Type B pancreatic cell (in vitro differentiated cells): ENCODE measurements around the gene GPA33. TPM values are rescaled to one million over a fixed set of nuclear protein-coding genes. Genes with fewer than 3 reads are reported as not detected.
A peak's percentile ranks its signal among the peaks of the same experiment; 100 is the strongest.

Experiments
- DNase-seq: peaks from one replicate; pipeline ENCODE4 v3.0.0; 2021; ENCODE audit warnings: mixed read lengths; ENCODE audit not compliant: unreplicated experiment; ENCODE audit errors: extremely low spot score
- H3K27ac Mint-ChIP-seq: 2 replicates; pipeline ENCODE4 v1.8.0; 2021; ENCODE audit warnings: mild to moderate bottlenecking, mixed read lengths
- H3K27me3 Mint-ChIP-seq: 2 replicates; pipeline ENCODE4 v1.8.0; 2021; ENCODE audit warnings: mixed read lengths
- H3K36me3 Mint-ChIP-seq: 2 replicates; pipeline ENCODE4 v1.8.0; 2021; ENCODE audit warnings: mixed read lengths
- H3K4me1 Mint-ChIP-seq: one replicate; pipeline ENCODE4 v1.8.0; 2021; ENCODE audit warnings: mixed read lengths; ENCODE audit not compliant: unreplicated experiment
- H3K4me3 Mint-ChIP-seq: 2 replicates; pipeline ENCODE4 v1.8.0; 2021; ENCODE audit warnings: mild to moderate bottlenecking, mixed read lengths
- H3K9me3 Mint-ChIP-seq: 2 replicates; pipeline ENCODE4 v1.8.0; 2021; ENCODE audit warnings: mixed read lengths
- total RNA-seq: library from RNA; stranded (reverse); gene quantifications from 2 replicates; pipeline ENCODE4 v1.2.1, GENCODE V29; 2021; ENCODE audit warnings: low replicate concordance
- TF ChIP-seq, protein P1 (sequence below): fragments of 200-600 bp; sonication (generic); conservative IDR thresholded peaks from 2 replicates; pipeline ENCODE4 v1.5.0; 2021; ENCODE audit warnings: antibody characterized with exemption, mild to moderate bottlenecking

Gene GPA33
- total RNA-seq, 1 donor from 2014 or later = 0.68 TPM

DNA sequence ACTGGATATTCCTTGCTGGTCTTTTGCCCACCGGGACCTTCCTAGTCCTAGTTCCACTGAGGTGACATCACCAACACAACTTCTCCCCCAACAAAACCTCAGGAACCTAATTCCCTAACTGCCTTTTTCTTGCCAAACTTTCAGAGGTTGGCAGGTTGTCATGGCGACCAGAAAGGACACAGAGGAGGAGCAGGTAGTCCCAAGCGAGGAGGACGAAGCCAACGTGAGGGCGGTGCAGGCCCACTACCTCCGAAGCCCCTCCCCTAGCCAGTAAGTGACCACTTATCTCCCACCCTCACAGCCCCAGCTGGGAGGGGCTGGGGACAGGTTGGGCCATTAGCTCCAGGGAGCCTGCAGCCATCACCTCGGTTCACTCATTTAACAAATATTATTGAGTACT, 4.5 kb upstream of the GPA33 start:
- no peak for DNase-seq
- H3K4me3 Mint-ChIP-seq = no peak overlapping the region
- peaks cover 14% of the 10 kb centered on the region for H3K4me1 Mint-ChIP-seq
- no peaks in the 10 kb centered on the region for H3K9me3 Mint-ChIP-seq
- no peaks in the 10 kb centered on the region for H3K27me3 Mint-ChIP-seq
- no peak overlapping the region for H3K27ac Mint-ChIP-seq
- TF ChIP-seq, protein P1, sequence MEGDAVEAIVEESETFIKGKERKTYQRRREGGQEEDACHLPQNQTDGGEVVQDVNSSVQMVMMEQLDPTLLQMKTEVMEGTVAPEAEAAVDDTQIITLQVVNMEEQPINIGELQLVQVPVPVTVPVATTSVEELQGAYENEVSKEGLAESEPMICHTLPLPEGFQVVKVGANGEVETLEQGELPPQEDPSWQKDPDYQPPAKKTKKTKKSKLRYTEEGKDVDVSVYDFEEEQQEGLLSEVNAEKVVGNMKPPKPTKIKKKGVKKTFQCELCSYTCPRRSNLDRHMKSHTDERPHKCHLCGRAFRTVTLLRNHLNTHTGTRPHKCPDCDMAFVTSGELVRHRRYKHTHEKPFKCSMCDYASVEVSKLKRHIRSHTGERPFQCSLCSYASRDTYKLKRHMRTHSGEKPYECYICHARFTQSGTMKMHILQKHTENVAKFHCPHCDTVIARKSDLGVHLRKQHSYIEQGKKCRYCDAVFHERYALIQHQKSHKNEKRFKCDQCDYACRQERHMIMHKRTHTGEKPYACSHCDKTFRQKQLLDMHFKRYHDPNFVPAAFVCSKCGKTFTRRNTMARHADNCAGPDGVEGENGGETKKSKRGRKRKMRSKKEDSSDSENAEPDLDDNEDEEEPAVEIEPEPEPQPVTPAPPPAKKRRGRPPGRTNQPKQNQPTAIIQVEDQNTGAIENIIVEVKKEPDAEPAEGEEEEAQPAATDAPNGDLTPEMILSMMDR = no peak
- no peaks in the 10 kb centered on the region for H3K36me3 Mint-ChIP-seq

DNA sequence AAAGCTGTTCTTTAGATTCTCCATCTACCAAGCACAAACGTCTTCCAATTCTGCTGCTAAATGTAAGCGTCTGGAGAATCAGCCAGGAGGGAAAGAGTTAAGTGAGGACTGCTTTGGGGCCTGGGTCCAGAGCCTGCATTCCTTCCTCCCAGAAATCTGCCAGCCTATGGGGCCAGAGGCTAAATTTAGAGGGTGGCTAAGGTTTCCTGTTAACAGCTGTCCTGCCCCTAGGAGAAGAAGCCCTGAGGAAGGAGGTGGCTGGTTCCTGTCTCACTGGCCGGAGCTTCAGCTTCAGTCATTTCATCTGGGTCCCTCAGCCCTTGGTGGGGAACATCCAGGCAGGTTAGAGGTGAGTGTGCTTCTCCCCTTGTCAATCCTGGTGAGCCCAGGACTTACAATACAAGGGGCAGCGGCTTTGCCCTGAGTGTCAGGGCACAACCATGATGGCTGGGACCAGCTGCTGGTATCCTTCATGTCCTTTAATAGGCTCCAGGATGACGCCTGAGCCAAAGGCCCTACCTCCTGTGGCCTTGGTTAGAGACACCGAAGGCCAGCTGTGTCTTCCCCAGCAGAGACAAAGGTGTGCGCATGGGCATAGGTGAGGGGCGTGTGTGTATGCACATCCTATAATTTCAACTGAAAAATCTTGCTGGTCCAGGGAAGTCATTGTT, 3.8 kb upstream of the GPA33 start, which contains the start of gene STYXL2:
TSS of gene STYXL2 (plus strand) at position 230 of the 671 bp plus-strand sequence. CDS start 775 bp downstream, outside the sequence.
- Mint-ChIP-seq H3K27ac (no peak within 1 kb of the TSS), H3K27me3 (no peaks in the 10 kb centered on the region), H3K4me1 (peaks cover 14% of the 10 kb centered on the region), H3K4me3 (no peak within 1 kb of the TSS), H3K9me3 (no peaks in the 10 kb centered on the region), H3K36me3 (no peaks in the 10 kb centered on the region)
- DNase-seq = no peak
- TF ChIP-seq, protein P1 = no peak

DNA sequence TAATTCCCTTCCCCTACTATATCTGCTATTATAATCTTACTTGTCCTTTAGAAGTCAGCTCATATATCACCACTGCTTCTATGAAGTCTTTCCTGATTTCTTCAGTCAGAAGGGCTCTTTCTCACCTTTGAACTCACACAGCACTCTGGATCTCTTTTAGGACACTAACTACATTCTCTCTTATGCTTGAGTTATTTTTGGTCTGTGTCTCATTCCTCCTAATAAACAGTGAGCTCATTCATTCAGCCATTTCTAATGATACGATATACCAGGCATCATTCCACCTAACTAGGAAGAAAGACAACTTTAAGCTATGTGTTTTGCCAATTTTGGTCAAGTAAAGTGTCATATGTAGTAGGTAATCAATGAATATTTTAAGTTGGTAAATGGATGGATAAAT, 2.5 kb upstream of the GPA33 start:
- peaks cover 14% of the 10 kb centered on the region for H3K4me1 Mint-ChIP-seq
- no peaks in the 10 kb centered on the region for H3K9me3 Mint-ChIP-seq
- H3K36me3 Mint-ChIP-seq = no peaks in the 10 kb centered on the region
- TF ChIP-seq, protein P1 = no peak
- no peak overlapping the region for H3K27ac Mint-ChIP-seq
- DNase-seq = no peak
- no peak overlapping the region for H3K4me3 Mint-ChIP-seq
- H3K27me3 Mint-ChIP-seq = no peaks in the 10 kb centered on the region

DNA sequence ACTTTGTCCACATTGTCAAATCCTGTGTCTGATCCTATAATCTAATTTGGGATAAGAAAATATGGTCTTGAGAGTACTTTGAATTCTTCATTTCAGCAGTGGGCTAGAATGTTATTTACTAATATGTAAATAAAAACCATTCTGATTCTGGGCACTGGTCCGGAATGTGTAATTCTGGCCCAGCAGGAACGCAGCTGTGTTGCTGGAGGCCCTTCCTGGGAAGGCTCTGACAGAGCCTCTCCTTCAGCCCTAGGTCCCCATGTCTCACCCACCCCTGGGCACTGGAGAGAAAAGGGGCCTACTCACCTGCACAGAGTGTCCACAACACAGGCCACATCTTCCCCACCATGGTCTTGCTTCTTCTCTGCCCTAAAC, 251 bp downstream of the GPA33 start:
- Mint-ChIP-seq H3K4me1 (peaks cover 5% of the 10 kb centered on the region), H3K27ac (peak overlapping the region; percentile 53), H3K27me3 (no peaks in the 10 kb centered on the region), H3K4me3 (no peak overlapping the region), H3K9me3 (no peaks in the 10 kb centered on the region), H3K36me3 (no peaks in the 10 kb centered on the region)
- DNase-seq = no peak
- TF ChIP-seq, protein P1 = no peak

DNA sequence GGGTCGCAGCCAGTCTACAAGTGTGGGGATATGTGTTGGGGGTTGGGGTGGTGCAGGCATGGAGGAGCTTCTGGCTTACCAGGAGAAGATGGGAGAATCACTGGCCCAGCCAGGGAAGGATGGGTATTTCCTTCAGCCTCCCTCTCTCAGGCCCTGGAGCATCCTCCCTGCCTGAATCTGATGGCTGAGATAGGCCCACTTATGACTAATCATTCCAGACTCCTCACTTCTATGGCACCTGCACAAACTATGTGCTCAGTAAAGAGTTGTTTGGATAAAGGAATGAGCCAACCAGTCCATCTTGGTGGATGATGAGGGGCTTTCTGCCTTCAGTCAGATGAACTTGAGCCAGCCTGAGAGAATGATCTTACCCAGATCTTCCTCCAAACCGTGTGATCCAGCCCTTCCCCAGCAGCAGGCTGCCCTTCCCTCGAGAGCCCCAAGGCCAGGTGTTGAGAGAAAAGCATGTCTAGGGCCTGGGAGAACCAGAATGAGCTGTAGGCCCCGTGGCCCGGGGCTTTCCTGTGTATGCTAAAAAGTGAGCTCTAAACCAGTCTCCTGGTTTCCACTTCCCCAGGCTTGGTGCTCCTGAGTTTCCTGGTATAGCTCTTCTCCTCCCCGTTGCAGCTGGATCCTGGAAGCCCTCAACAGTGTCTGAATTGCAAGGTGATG, 1.3 kb downstream of the GPA33 start:
- no peaks in the 10 kb centered on the region for H3K27me3 Mint-ChIP-seq
- TF ChIP-seq, protein P1 = no peak
- no peak overlapping the region for H3K4me3 Mint-ChIP-seq
- H3K4me1 Mint-ChIP-seq = peaks cover 4% of the 10 kb centered on the region
- no peaks in the 10 kb centered on the region for H3K36me3 Mint-ChIP-seq
- no peaks in the 10 kb centered on the region for H3K9me3 Mint-ChIP-seq
- H3K27ac Mint-ChIP-seq = no peak overlapping the region
- DNase-seq = no peak
